A549 (cell line): ENCODE results near the gene TMEM255B. TPM values are rescaled to one million over a fixed set of nuclear protein-coding genes. Genes with fewer than 3 reads are reported as not detected.

Experiments used
- ATAC-seq, 2 experiments: fragments of 200-7000 bp in 1 of 2; fragments of >200 bp in 1 of 2; cut with Nextera tagmentation in 1 of 2; cut with Tn5 transposase in 1 of 2; 3 replicates each; pipeline versions ENCODE4 v1.8.0 to v1.9.1; 2018 to 2020; ENCODE audit warnings: mild to moderate bottlenecking in 1 of 2, moderate library complexity in 1 of 2
- CTCF ChIA-PET: fragments of 300-600 bp; sonication (Branson Sonifier 250); formaldehyde crosslinking; extraction: SDS; loops from one replicate; lab custom pipeline; 2021; ENCODE audit warnings: antibody characterized with exemption, inconsistent platforms; lab: Yijun Ruan, JAX
- POLR2A ChIA-PET: fragments of 350-600 bp; formaldehyde crosslinking; extraction: SDS; loops from one replicate; lab custom pipeline; 2021; ENCODE audit warnings: antibody characterized with exemption, inconsistent platforms; lab: Yijun Ruan, JAX
- DNase-seq, 2 experiments: peaks; one replicate each; pipeline versions ENCODE4 v3.0.0 to v3.0.0-alpha.2; 2011 to 2016; ENCODE audit warnings: low read depth in 1 of 2, low spot score in 1 of 2
- FAIRE-seq: peaks from 2 replicates; lab custom pipeline; 2011; peaks lifted over from hg19 to GRCh38; lab: Jason Lieb, UNC
- H3K27ac ChIP-seq, 2 experiments: fragments of >200 bp; sonication (Bioruptor Twin); formaldehyde crosslinking; 3 replicates each; pipeline ENCODE4 v1.5.1; 2016 to 2017
- H3K4me1 ChIP-seq: fragments of >200 bp; sonication (Bioruptor Twin); formaldehyde crosslinking; 3 replicates; pipeline ENCODE4 v1.6.1; 2016
- H3K4me2 ChIP-seq: fragments of >200 bp; sonication (Bioruptor Twin); formaldehyde crosslinking; 3 replicates; pipeline ENCODE4 v1.6.1; 2016
- H3K4me3 ChIP-seq: fragments of >200 bp; sonication (Bioruptor Twin); formaldehyde crosslinking; 3 replicates; pipeline ENCODE4 v1.5.1; 2016
- H3K9me3 ChIP-seq: fragments of >200 bp; sonication (Bioruptor Twin); formaldehyde crosslinking; 3 replicates; pipeline ENCODE4 v1.6.1; 2016
- CBX2 ChIP-seq: fragments of 200-600 bp; sonication (generic); IDR thresholded peaks from 2 replicates; pipeline ENCODE4 v1.6.1; 2016; ENCODE audit warnings: low read depth, mild to moderate bottlenecking, borderline replicate concordance
- CHD2 ChIP-seq: fragments of 150-350 bp; IDR thresholded peaks from 2 replicates; pipeline ENCODE4 v1.6.1; 2014; ENCODE audit warnings: low read length; ENCODE audit not compliant: partially characterized antibody
- CHD4 ChIP-seq: fragments of 200-600 bp; sonication (generic); IDR thresholded peaks from 2 replicates; pipeline ENCODE4 v1.6.1; 2016; ENCODE audit warnings: antibody characterized with exemption, mild to moderate bottlenecking, borderline replicate concordance
- EHF ChIP-seq: fragments of 250-450 bp; sonication (Bioruptor Pico); IDR thresholded peaks from 2 replicates; pipeline ENCODE4 v1.5.0; 2020; ENCODE audit warnings: mild to moderate bottlenecking
- EP300 ChIP-seq, 2 experiments: fragments of >200 bp; sonication (Bioruptor Twin); formaldehyde crosslinking; IDR thresholded peaks; 2 replicates in 1 of 2; 3 replicates in 1 of 2; pipeline ENCODE4 v1.6.1; 2016 to 2017
- HDAC2 ChIP-seq: fragments of 200-600 bp; sonication (generic); IDR thresholded peaks from 2 replicates; pipeline ENCODE4 v1.6.1; 2016
- HOXA7 ChIP-seq: fragments of 250-450 bp; sonication (Bioruptor Pico); IDR thresholded peaks from 2 replicates; pipeline ENCODE4 v1.5.0; 2020; ENCODE audit warnings: mild to moderate bottlenecking, moderate library complexity
- JUN ChIP-seq, 2 experiments: fragments of >200 bp; sonication (Bioruptor Twin); formaldehyde crosslinking; IDR thresholded peaks; 2 replicates in 1 of 2; 3 replicates in 1 of 2; pipeline ENCODE4 v1.6.1; 2016 to 2017
- JUNB ChIP-seq: fragments of >200 bp; sonication (Bioruptor Twin); formaldehyde crosslinking; IDR thresholded peaks from 2 replicates; pipeline ENCODE4 v1.6.1; 2016
- NPAS2 ChIP-seq: fragments of 250-450 bp; sonication (Bioruptor Pico); IDR thresholded peaks from 2 replicates; pipeline ENCODE4 v1.8.0; 2022; ENCODE audit warnings: mild to moderate bottlenecking, moderate library complexity, borderline replicate concordance
- PBX3 ChIP-seq: IDR thresholded peaks from 2 replicates; pipeline ENCODE4 v1.6.1; 2012
- RAD21 ChIP-seq, 2 experiments: fragments of >200 bp in 1 of 2; sonication (Bioruptor Twin) in 1 of 2; formaldehyde crosslinking in 1 of 2; IDR thresholded peaks in 1 of 2; conservative IDR thresholded peaks in 1 of 2; 2 replicates in 1 of 2; 3 replicates in 1 of 2; pipeline ENCODE4 v1.6.1; 2012 to 2018; ENCODE audit warnings: inconsistent platforms in 1 of 2
- RNF2 ChIP-seq: fragments of 200-600 bp; sonication (generic); IDR thresholded peaks from 2 replicates; pipeline ENCODE4 v1.6.1; 2016; ENCODE audit warnings: low read depth, mild to moderate bottlenecking, antibody characterized with exemption, moderate library complexity, borderline replicate concordance
- TP53 ChIP-seq: fragments of 250-450 bp; sonication (Bioruptor Pico); IDR thresholded peaks from 2 replicates; pipeline ENCODE4 v1.5.0; 2021; ENCODE audit warnings: mild to moderate bottlenecking, moderate library complexity
- WGBS: methylation state at CpG from one replicate; pipeline ENCODE4 v1.1.6; 2017; ENCODE audit errors: missing lambda C conversion rate; 5-methylcytosine and 5-hydroxymethylcytosine counted together
- polyA plus RNA-seq, 4 experiments: library from polyadenylated mRNA; depleted of rRNA in 3 of 4; stranded (reverse); fragments of >200 nt; fragmentation: RNase III in 1 of 4; extraction: RNeasy Plus Mini Kit Qiagen cat#74134 plus additional on column Dnase treatment in 1 of 4; gene quantifications; 2 replicates in 3 of 4; 3 replicates in 1 of 4; pipeline ENCODE4 v1.2.3, GENCODE V29; 2011 to 2017
- TF ChIP-seq, protein P1 (sequence below): IDR thresholded peaks from 2 replicates; pipeline ENCODE4 v1.6.1; 2012
- TF ChIP-seq, protein P2 (sequence below): fragments of >200 bp; sonication (Bioruptor Twin); formaldehyde crosslinking; IDR thresholded peaks from 2 replicates; pipeline ENCODE4 v1.6.1; 2016
- TF ChIP-seq, protein P3 (sequence below): fragments of 250-450 bp; sonication (Bioruptor Pico); IDR thresholded peaks from 2 replicates; pipeline ENCODE4 v1.5.0; 2020; ENCODE audit warnings: low read depth, mild to moderate bottlenecking, moderate library complexity
- TF ChIP-seq, protein P4 (sequence below): fragments of 150-350 bp; IDR thresholded peaks from 2 replicates; pipeline ENCODE4 v1.6.1; 2014; ENCODE audit warnings: low read depth, mild to moderate bottlenecking, low read length

Gene TMEM255B
- polyA plus RNA-seq, 2 of the 4 experiments (the other 2 are of a cell fraction), result 0.54 to 1.1 TPM

DNA sequence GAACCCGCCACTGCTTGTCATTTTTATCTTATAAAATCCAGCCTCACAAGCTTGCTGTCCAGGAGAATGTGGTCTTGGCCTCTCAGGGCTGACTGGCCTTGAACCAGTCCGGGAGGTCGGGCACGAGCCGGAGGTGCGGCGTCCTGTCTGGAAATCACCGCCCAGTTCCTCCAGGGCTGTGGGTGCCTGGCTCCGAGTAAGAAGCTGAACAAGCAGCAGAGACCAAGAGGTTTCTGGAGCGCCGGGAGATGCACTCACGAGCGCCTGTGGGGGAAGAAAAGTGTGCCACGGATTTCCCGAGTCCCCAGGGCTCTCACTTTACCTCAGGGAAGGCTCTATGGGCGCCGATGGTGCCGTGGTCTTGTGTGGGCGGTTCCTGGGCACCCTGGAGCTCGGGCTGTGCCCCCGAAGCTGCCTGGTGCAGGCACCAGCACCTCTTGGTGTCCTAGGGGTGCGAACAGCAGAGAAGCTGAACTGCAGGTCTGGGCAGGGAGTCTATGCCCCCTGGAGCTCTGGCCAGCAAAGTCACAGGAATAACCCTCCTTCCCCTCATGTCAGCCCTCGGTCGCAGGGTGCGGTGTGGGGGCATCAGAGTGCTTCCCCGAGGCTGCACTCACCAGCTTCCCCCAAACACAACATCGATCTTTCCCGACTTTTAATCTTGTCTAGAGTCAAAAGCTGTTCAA, 54.9 kb downstream of the TMEM255B start:
- peaks cover 8% of the 10 kb centered on the region for H3K4me1 ChIP-seq
- no peak overlapping the region for H3K4me2 ChIP-seq
- DNase-seq, result no peak
- no peak for FAIRE-seq
- WGBS, result 80% methylated on average over 19 of the region's 28 CpGs
- no peak overlapping the region for H3K4me3 ChIP-seq
- no peak for ATAC-seq
- ChIA-PET POLR2A (no interaction called here), CTCF (interaction anchor here (0.9 to 1.3 kb wide), 3 partner anchors 8 to 91 kb away, joined by 3 read pairs; no protein-coding TSS in a partner anchor)
- H3K27ac ChIP-seq, result no peak overlapping the region
- no peak for TF ChIP-seq JUN (IDR thresholded peaks at IDR 0.05)
- H3K9me3 ChIP-seq, result peaks cover under 1% of the 10 kb centered on the region; the same call in 1 of the 3 replicates

DNA sequence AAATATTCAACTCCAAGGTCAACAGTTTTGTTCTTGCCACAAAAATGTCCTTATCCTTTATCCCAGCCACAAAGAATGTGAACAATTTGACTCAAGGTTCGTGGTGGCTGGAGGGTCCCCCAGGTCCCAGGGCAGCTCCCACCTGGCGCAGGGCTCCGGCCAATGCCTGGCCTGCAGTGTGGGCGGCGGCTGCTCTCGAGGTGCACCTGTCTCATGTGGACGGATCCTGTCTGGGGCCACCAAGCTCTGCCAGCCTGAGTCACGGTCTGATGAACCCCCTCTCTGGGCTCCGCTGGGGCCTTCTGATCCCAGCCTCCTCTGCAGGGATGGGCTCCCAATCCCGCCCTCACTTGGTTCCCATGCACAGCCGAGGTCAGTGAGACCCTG, 55.4 kb downstream of the TMEM255B start:
- Histone ChIP-seq H3K27ac (no peak overlapping the region), H3K9me3 (no peaks in the 10 kb centered on the region; the same call in 2 of the 3 replicates), H3K4me2 (no peak overlapping the region), H3K4me3 (no peak overlapping the region), H3K4me1 (peaks cover 8% of the 10 kb centered on the region)
- no peak for ATAC-seq
- FAIRE-seq, result no peak
- TF ChIP-seq NPAS2 (CRISPR knock-in tag), result no peak
- TF ChIP-seq, protein P1, sequence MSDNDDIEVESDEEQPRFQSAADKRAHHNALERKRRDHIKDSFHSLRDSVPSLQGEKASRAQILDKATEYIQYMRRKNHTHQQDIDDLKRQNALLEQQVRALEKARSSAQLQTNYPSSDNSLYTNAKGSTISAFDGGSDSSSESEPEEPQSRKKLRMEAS, result no peak
- no peak for TF ChIP-seq JUNB
- TF ChIP-seq CHD4, result no peak
- TF ChIP-seq, protein P2, sequence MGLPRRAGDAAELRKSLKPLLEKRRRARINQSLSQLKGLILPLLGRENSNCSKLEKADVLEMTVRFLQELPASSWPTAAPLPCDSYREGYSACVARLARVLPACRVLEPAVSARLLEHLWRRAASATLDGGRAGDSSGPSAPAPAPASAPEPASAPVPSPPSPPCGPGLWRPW, result no peak
- no peak for TF ChIP-seq EHF (CRISPR knock-in tag)
- no peak for TF ChIP-seq RNF2
- TF ChIP-seq EP300 (IDR thresholded peaks at IDR 0.05), result no peak
- TF ChIP-seq RAD21 (conservative IDR thresholded peaks at IDR 0.05 in 1 of 2, IDR thresholded peaks at IDR 0.05 in 1 of 2), result no peak
- TF ChIP-seq, protein P3, sequence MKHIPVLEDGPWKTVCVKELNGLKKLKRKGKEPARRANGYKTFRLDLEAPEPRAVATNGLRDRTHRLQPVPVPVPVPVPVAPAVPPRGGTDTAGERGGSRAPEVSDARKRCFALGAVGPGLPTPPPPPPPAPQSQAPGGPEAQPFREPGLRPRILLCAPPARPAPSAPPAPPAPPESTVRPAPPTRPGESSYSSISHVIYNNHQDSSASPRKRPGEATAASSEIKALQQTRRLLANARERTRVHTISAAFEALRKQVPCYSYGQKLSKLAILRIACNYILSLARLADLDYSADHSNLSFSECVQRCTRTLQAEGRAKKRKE (CRISPR knock-in tag), result no peak
- no peak for TF ChIP-seq TP53 (CRISPR knock-in tag)
- TF ChIP-seq CBX2, result no peak
- TF ChIP-seq HOXA7 (CRISPR knock-in tag), result no peak
- TF ChIP-seq HDAC2, result no peak
- TF ChIP-seq, protein P4, sequence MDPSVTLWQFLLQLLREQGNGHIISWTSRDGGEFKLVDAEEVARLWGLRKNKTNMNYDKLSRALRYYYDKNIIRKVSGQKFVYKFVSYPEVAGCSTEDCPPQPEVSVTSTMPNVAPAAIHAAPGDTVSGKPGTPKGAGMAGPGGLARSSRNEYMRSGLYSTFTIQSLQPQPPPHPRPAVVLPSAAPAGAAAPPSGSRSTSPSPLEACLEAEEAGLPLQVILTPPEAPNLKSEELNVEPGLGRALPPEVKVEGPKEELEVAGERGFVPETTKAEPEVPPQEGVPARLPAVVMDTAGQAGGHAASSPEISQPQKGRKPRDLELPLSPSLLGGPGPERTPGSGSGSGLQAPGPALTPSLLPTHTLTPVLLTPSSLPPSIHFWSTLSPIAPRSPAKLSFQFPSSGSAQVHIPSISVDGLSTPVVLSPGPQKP, result no peak
- TF ChIP-seq CHD2, result no peak
- TF ChIP-seq PBX3, result no peak
- WGBS, result no CpG with 5 or more reads among the region's 11 CpGs
- no peak for DNase-seq
- CTCF ChIA-PET, result interaction anchor here (0.9 to 1.3 kb wide), 3 partner anchors 9 to 90 kb away, joined by 3 read pairs; no protein-coding TSS in a partner anchor
- POLR2A ChIA-PET, result no interaction called here
